Panc1 (cell line): ENCODE results near the gene DPAGT1. TPM values are rescaled to one million over a fixed set of nuclear protein-coding genes. Genes with fewer than 3 reads are reported as not detected.

Source experiments
- ATAC-seq: fragments of 200-7000 bp; cut with Tn5 transposase; 2 replicates; pipeline ENCODE4 v1.9.1; 2020; ENCODE audit warnings: mild to moderate bottlenecking, moderate library complexity
- BruUV-seq: library from RNA; stranded (reverse); fragments of 400-500 nt; replicated peaks from 2 replicates; lab custom pipeline; 2021; lab: Mats Ljungman, UMichigan
- CTCF ChIA-PET: fragments of 300-600 bp; sonication (Branson Sonifier 250); formaldehyde crosslinking; loops from one replicate; lab custom pipeline; 2022; ENCODE audit warnings: antibody characterized with exemption; lab: Charles Lee
- POLR2A ChIA-PET: fragments of 300-600 bp; sonication (Branson Sonifier 250); formaldehyde crosslinking; loops from one replicate; lab custom pipeline; 2022; ENCODE audit warnings: antibody characterized with exemption; lab: Charles Lee
- DNase-seq: peaks from one replicate; pipeline ENCODE4 v3.0.0-alpha.2; 2010; ENCODE audit warnings: low read depth, low spot score
- H3K27ac ChIP-seq: 2 replicates; pipeline ENCODE4 v1.5.1; 2011; ENCODE audit warnings: mild to moderate bottlenecking, low read length, inconsistent platforms
- H3K27me3 ChIP-seq: fragments of 200-500 bp; sonication (Bioruptor generic); 2 replicates; pipeline ENCODE4 v1.6.0; 2014; ENCODE audit warnings: low read length, inconsistent platforms; ENCODE audit not compliant: control insufficient read depth, insufficient read depth
- H3K36me3 ChIP-seq: fragments of 200-500 bp; sonication (Bioruptor generic); 2 replicates; pipeline ENCODE4 v1.5.1; 2014; ENCODE audit warnings: inconsistent platforms, mild to moderate bottlenecking, low read length, moderate library complexity; ENCODE audit not compliant: control insufficient read depth, insufficient read depth
- H3K4me1 ChIP-seq: 2 replicates; pipeline ENCODE4 v1.5.1; 2011; ENCODE audit warnings: inconsistent platforms, mild to moderate bottlenecking, low read length, moderate library complexity; ENCODE audit not compliant: control insufficient read depth, insufficient read depth
- H3K4me3 ChIP-seq, 2 experiments: 2 replicates each; pipeline ENCODE4 v1.5.1; 2011 to 2012; ENCODE audit warnings: low read depth in 2 of 2, low read length in 2 of 2, mild to moderate bottlenecking in 2 of 2, inconsistent platforms in 1 of 2, moderate library complexity in 1 of 2
- H3K9me3 ChIP-seq: fragments of 200-500 bp; sonication (Bioruptor generic); 2 replicates; pipeline ENCODE4 v1.5.1; 2014; ENCODE audit warnings: low read depth, mild to moderate bottlenecking, inconsistent platforms, low read length, moderate library complexity; ENCODE audit not compliant: control insufficient read depth, insufficient read depth
- CTCF ChIP-seq: fragments of 450-650 bp; IDR thresholded peaks from 2 replicates; pipeline ENCODE4 v1.5.1; 2017; ENCODE audit warnings: mild to moderate bottlenecking
- POLR2AphosphoS5 ChIP-seq: IDR thresholded peaks from 2 replicates; pipeline ENCODE4 v1.6.1; 2012; ENCODE audit warnings: mild to moderate bottlenecking, low read depth, low read length, moderate library complexity
- REST ChIP-seq, 2 experiments: IDR thresholded peaks; 2 replicates each; pipeline ENCODE4 v1.6.1; 2011 to 2012; ENCODE audit warnings: low read depth in 2 of 2, control low read depth in 1 of 2, low read length in 1 of 2, mild to moderate bottlenecking in 1 of 2, moderate library complexity in 1 of 2; ENCODE audit not compliant: insufficient read depth in 1 of 2
- SIN3A ChIP-seq: IDR thresholded peaks from 2 replicates; pipeline ENCODE4 v1.6.1; 2012; ENCODE audit warnings: low read depth, mild to moderate bottlenecking, low read length, moderate library complexity, borderline replicate concordance; ENCODE audit not compliant: insufficient read depth
- TCF7L2 ChIP-seq: IDR thresholded peaks from 2 replicates; pipeline ENCODE4 v1.6.1; 2011; ENCODE audit warnings: mild to moderate bottlenecking, low read depth, low read length, inconsistent platforms
- in situ Hi-C: cut with HindIII; loops from 2 replicates; pipeline ENCODE4 v1.10.0; 2016; ENCODE audit warnings: low sequenced_read_pairs, low pct_unique_long_range_greater_than_20kb
- intact Hi-C: fragments of 100-400 bp; cut with micrococcal nuclease; formaldehyde crosslinking; loops from one replicate; pipeline ENCODE4 v1.10.0; 2022; ENCODE audit not compliant: unreplicated experiment
- total RNA-seq: library from RNA; stranded (reverse); gene quantifications from one replicate; pipeline ENCODE4 v1.2.1, GENCODE V29; 2021; ENCODE audit not compliant: unreplicated experiment

The DPAGT1 gene
- total RNA-seq, 1 experiment from 2014 or later = 72.1 TPM

- ChIA-PET POLR2A (interaction anchor here (0.6 to 0.9 kb wide), 3 partner anchors 10 to 115 kb away, joined by 3 read pairs; no protein-coding TSS in a partner anchor), CTCF (interaction anchor here (0.7 kb wide), 1 partner anchor 223 kb away, joined by 4 read pairs; no protein-coding TSS in a partner anchor)
- DNase-seq = peak; percentile 99
- Histone ChIP-seq H3K4me3 (peak overlapping the region; percentile 81 to 94), H3K9me3 (no peaks in the 10 kb centered on the region), H3K36me3 (peaks cover 12% of the 10 kb centered on the region), H3K27me3 (no peaks in the 10 kb centered on the region), H3K27ac (peak overlapping the region; percentile 94), H3K4me1 (peaks cover 23% of the 10 kb centered on the region)
- intact Hi-C loops (no loop called here), in situ Hi-C loops (no loop called here)
- BruUV-seq = no TSS peak
- ATAC-seq = peak; percentile 90
- TF ChIP-seq CTCF = peak; percentile 65
- peak; percentile 77 for TF ChIP-seq TCF7L2
- TF ChIP-seq SIN3A = peak; percentile 88
- TF ChIP-seq REST (IDR thresholded peaks at IDR 0.05; ENCODE audit: insufficient read depth in 1 of 2, low read depth in 2 of 2, low read length in 1 of 2) = peak in 1 of 2 experiments; percentile 61; a peak in 2 of 4 replicates
- TF ChIP-seq POLR2AphosphoS5 = peak; percentile 100
These were observed 6.4 kb downstream of the DPAGT1 start for GRCh38 chr11:119095066-119095880.

GRCh38 chr11:119094816-119095065, 6.9 kb downstream of the DPAGT1 start:
- Histone ChIP-seq H3K4me3 (peak overlapping the region; percentile 81 to 94), H3K27ac (peak overlapping the region; percentile 88), H3K4me1 (peaks cover 18% of the 10 kb centered on the region), H3K27me3 (no peaks in the 10 kb centered on the region), H3K36me3 (peaks cover 12% of the 10 kb centered on the region), H3K9me3 (no peaks in the 10 kb centered on the region)
- ChIA-PET CTCF (interaction anchor here (0.7 kb wide), 1 partner anchor 223 kb away, joined by 4 read pairs; no protein-coding TSS in a partner anchor), POLR2A (interaction anchor here (0.6 kb wide), 1 partner anchor 116 kb away, joined by 3 read pairs; no protein-coding TSS in a partner anchor)
- TF ChIP-seq POLR2AphosphoS5 = no peak
- peak; percentile 92 for TF ChIP-seq CTCF
- TF ChIP-seq REST (IDR thresholded peaks at IDR 0.05; ENCODE audit: insufficient read depth in 1 of 2, low read depth in 2 of 2, low read length in 1 of 2) = no peak
- 0 out of 2 replicates have a peak, but pooled peaks have one; percentile 13 for TF ChIP-seq SIN3A
- no peak for TF ChIP-seq TCF7L2
- ATAC-seq (peak; percentile 75), DNase-seq (no peak)
- intact Hi-C loops (no loop called here), in situ Hi-C loops (no loop called here)
- no TSS peak for BruUV-seq
